NCI-H2171 treated with DMSO at 0.1 percent for 48 hours (cell line): Measurements from ENCODE around the gene MGAT4B.
A peak's percentile ranks its signal among the peaks of the same experiment; 100 is the strongest.

Source experiments
- DNase-seq: peaks from one replicate; lab custom pipeline; 2025; lab: John Stamatoyannopoulos, UW

The MGAT4B gene

GRCh38 chr5:179825655-179826182 lies 19.1 kb upstream of the MGAT4B start:
- DNase-seq, result peak; percentile 7

GRCh38 chr5:179824745-179825112 lies 18.1 kb upstream of the MGAT4B start:
- no peak for DNase-seq

DNA sequence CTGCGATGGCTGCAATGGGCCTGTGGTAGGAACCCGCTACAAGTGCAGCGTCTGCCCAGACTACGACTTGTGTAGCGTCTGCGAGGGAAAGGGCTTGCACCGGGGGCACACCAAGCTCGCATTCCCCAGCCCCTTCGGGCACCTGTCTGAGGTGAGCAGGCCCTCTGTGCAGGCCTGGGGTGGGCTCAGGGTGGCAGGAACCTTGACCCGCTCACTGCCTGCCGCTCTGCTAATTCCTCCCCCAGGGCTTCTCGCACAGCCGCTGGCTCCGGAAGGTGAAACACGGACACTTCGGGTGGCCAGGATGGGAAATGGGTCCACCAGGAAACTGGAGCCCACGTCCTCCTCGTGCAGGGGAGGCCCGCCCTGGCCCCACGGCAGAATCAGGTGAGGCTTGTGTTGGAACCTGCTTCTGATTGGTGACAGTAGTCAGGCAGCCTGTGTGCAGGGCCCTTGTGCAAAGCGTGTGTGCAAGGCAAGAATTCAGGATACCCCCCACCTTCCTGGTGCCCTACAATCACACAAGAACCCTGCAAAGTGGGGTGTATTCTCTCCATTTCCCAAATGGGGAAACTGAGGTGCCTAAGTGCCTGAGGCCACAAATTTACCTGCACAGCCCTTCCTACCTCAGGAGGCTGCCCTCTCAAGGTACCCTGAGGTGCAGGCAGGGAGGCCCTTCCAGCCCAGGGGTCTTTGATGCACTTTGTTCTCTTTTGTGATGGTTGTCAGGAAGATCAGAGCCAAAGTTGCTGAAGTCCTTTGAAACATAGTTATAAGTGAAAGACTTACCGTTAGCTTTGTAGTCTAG lies 17.5 kb upstream of the MGAT4B start:
- no peak for DNase-seq

GRCh38 chr5:179822444-179822990 lies 15.9 kb upstream of the MGAT4B start:
- DNase-seq, result no peak

GRCh38 chr5:179822059-179822432 lies 15.4 kb upstream of the MGAT4B start:
- no peak for DNase-seq

- peak; percentile 34 for DNase-seq
Measured at GRCh38 chr5:179821298-179822058, 14.8 kb upstream of the MGAT4B start.

DNA sequence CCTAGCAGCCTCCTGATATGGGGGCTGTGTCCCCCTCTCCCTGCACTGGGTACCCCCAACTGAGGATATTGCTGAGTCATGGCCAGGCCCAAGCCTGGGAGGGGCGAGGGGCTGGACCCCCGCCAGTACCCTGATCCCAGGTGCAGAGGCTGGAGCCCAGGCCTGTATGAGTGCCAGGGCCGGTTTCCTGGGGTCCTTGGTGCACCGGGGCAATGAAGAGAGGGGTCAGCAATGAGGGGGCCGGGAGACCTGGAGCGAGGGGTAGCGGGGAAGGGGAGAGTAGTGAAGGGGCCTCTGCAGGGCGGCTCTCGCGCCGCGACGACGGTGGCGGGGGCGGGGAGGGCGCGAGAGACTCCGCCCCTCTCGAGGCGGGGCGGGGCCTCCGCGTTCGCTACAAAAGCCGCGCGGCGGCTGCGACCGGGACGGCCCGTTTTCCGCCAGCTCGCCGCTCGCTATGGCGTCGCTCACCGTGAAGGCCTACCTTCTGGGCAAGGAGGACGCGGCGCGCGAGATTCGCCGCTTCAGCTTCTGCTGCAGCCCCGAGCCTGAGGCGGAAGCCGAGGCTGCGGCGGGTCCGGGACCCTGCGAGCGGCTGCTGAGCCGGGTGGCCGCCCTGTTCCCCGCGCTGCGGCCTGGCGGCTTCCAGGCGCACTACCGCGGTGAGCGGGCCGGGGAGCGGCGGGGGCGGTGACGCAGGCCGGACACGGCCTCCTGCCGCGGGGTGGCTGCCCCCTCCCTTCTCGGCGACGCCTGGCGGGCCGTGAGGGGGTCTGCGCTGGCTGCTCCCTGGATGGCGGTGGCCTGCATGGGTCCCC lies 14.0 kb upstream of the MGAT4B start, which contains the start of gene SQSTM1:
SQSTM1 (plus strand) TSS at position 423 of the 815 bp plus-strand sequence; CDS start at position 455, 32 bp downstream.
- DNase-seq, result peak; percentile 42

GRCh38 chr5:179820127-179820482 lies 13.4 kb upstream of the MGAT4B start:
- no peak for DNase-seq

DNA sequence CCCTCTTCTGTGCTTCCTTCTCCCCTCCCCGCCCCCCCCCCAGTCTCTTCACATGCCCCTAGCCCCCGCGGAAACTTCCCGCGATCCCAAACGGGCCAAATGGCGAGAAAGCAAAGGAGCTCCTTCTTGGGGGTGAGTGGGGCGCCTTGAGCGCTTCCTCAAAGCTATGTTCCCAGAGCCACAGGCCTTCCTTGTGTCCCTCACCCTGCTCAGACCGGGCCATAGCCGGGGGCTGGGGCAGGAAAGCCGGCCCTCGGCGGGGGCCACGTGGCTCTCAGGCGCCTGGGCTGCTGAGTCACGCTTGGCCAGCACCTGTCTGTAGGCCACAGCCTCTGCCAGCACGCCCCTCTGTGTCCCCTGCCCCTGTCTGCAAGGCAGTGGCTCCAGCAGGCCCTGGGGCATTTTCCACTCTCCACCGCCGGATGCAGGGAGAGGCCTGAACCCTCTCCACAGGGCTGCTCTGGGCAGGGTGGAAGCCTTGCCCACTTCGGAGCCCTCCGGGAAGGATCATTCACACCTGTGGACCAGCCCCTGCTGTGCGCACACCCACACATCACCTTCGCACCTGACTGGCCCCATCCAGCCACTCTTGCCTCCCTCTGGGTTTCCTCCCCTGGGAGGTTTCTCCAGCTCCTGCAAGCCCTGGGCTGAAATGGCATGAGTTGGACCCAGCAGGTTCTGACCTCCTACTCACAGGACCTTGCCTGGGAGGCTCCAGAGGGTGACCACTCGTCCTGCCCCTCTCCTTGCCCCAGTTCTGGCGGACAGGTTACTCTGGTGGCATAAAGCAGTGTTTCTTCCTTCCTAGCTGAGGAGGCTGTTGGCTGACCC lies 12.8 kb upstream of the MGAT4B start:
- DNase-seq, result peak; percentile 2

GRCh38 chr5:179818746-179819295 lies 12.2 kb upstream of the MGAT4B start:
- peak; percentile 35 for DNase-seq

- no peak for DNase-seq
Measured at GRCh38 chr5:179817890-179818745, 11.5 kb upstream of the MGAT4B start.

DNA sequence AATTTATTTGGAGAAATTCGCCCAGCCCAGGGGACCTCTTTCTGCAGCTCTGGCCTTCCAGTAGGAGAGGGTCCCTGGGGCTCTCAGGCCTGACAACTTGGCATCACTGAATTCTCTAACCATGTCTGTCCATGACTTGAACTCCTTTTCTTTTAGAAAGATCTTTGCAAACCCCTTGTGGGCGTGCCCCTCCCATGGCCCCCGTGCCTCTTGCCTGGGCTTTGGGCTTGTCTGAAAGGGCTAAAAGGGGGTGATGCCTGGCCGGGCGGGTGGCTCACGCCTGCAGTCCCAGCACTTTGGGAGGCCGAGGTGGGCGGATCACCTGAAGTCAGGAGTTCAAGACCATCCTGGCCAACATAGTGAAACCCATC lies 10.8 kb upstream of the MGAT4B start:
- DNase-seq, result no peak

- DNase-seq, result no peak
Measured at GRCh38 chr5:179816796-179817469, 10.3 kb upstream of the MGAT4B start.

DNA sequence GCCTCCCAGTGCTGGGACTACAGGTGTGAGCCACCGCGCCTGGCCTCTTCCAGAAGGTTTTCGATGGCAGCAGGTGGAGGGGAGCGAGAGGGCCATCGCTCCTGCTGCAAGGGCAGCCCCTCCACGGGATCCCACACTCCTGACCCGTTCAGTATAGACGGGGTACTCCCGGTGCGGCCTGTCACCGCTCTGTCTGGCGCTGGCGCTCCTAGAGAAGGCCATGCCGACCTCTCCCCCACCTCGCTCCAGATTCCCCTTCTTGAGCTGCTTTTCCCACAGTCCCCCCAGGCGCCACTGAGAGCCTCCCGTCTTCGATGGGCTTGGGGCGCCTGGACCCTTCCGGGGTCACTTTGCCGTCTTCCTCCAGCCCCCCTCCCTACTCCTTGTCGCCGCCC lies 9.7 kb upstream of the MGAT4B start:
- DNase-seq, result no peak

- no peak for DNase-seq
Measured at GRCh38 chr5:179815491-179816249, 9.0 kb upstream of the MGAT4B start.

DNA sequence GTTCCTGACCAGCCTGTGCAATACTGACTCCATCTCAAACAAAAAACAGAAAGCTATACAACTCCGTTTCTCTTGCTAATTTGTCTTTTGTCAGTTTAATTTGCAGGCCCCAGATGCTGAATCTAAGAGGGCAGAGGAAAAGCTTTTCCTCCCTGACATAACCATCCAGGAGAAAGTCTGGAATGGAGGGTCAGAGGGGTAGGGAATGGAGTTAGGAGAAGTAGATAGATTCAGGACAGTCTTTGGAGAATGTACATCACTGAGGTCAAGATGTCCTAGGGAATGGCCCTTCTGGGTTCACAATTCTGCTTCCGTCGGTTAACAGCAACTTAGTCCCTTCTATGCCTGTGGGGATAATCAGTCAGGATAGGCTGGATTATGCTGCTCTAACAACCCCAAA lies 7.4 kb upstream of the MGAT4B start:
- DNase-seq, result no peak

- no peak for DNase-seq
Measured at GRCh38 chr5:179812997-179813607, 6.4 kb upstream of the MGAT4B start.
